Measurements from ENCODE around the gene NFIB.

DNA sequence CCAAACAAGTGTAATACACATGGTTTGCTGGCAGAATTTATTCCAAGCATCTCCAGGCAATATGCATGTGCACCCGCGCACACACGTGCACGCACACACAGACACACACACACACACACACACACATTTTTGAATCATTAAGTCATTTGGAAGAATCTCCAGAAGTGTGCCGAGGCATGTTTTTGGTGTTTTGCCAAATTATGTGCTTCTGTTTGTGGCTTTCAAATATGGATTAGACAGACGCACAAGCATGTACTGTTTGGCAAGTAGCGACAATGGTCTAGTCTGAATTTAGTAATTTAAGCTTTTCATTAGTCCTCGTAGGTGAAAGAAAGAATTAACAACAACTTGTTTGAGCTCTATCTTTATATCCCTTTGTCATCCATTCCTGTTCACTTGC is 36.7 kb downstream of the NFIB start:
- no peak for TF ChIP-seq EZH2 (IDR thresholded peaks at IDR 0.05; ENCODE audit: low read length)
- TF ChIP-seq, protein P1, sequence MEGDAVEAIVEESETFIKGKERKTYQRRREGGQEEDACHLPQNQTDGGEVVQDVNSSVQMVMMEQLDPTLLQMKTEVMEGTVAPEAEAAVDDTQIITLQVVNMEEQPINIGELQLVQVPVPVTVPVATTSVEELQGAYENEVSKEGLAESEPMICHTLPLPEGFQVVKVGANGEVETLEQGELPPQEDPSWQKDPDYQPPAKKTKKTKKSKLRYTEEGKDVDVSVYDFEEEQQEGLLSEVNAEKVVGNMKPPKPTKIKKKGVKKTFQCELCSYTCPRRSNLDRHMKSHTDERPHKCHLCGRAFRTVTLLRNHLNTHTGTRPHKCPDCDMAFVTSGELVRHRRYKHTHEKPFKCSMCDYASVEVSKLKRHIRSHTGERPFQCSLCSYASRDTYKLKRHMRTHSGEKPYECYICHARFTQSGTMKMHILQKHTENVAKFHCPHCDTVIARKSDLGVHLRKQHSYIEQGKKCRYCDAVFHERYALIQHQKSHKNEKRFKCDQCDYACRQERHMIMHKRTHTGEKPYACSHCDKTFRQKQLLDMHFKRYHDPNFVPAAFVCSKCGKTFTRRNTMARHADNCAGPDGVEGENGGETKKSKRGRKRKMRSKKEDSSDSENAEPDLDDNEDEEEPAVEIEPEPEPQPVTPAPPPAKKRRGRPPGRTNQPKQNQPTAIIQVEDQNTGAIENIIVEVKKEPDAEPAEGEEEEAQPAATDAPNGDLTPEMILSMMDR (optimal IDR thresholded peaks at IDR 0.05 in 1 of 3, IDR thresholded peaks at IDR 0.05 in 1 of 3, conservative IDR thresholded peaks at IDR 0.05 in 1 of 3; ENCODE audit: extremely low read depth in 1 of 3, insufficient read depth in 2 of 3, low read length in 3 of 3), result no peak

Data from keratinocyte (primary cell).